ENCODE data around the gene BHLHE23.
"Not testable (repeated sequence)": the region's sequence is repeated elsewhere in the genome, so short reads cannot be mapped to it uniquely, and the experiment has no call there.

Gene BHLHE23

GRCh38 chr20:62970307-62971210 lies 36.2 kb downstream of the BHLHE23 start:
- DNase-seq: no peak

GRCh38 chr20:62969939-62970306 lies 36.8 kb downstream of the BHLHE23 start:
- no peak for DNase-seq

GRCh38 chr20:62969179-62969760 lies 37.5 kb downstream of the BHLHE23 start:
- no peak for DNase-seq

- no peak for DNase-seq
Measured at GRCh38 chr20:62968378-62969178, 38.2 kb downstream of the BHLHE23 start.

- DNase-seq: no peak
Measured at GRCh38 chr20:62967628-62968351, 39.0 kb downstream of the BHLHE23 start.

- no peak for DNase-seq
Measured at GRCh38 chr20:62967149-62967501, 39.6 kb downstream of the BHLHE23 start.

GRCh38 chr20:62966212-62967148 lies 40.3 kb downstream of the BHLHE23 start:
- no peak for DNase-seq

- no peak for DNase-seq
Measured at GRCh38 chr20:62965363-62965771, 41.4 kb downstream of the BHLHE23 start.

GRCh38 chr20:62964700-62965099 lies 42.1 kb downstream of the BHLHE23 start:
- no peak for DNase-seq

GRCh38 chr20:62963614-62964397 lies 43.0 kb downstream of the BHLHE23 start:
- DNase-seq: no peak

GRCh38 chr20:62962891-62963613 lies 43.7 kb downstream of the BHLHE23 start:
- DNase-seq: no peak

- DNase-seq: no peak
Measured at GRCh38 chr20:62962221-62962879, 44.4 kb downstream of the BHLHE23 start.

GRCh38 chr20:62961799-62962198 lies 45.0 kb downstream of the BHLHE23 start:
- DNase-seq: no peak

GRCh38 chr20:62961310-62961783 lies 45.4 kb downstream of the BHLHE23 start:
- no peak for DNase-seq

GRCh38 chr20:62960446-62961309 lies 46.1 kb downstream of the BHLHE23 start:
- DNase-seq: not testable (repeated sequence)

GRCh38 chr20:62959998-62960436 lies 46.7 kb downstream of the BHLHE23 start:
- DNase-seq: no peak

GRCh38 chr20:62959101-62959971 lies 47.4 kb downstream of the BHLHE23 start:
- DNase-seq: no peak
